Kidney (tissue), 2 donors: ENCODE data around the gene ZP3. TPM values are rescaled to one million over a fixed set of nuclear protein-coding genes. Genes with fewer than 3 reads are reported as not detected.

Source experiments
- polyA plus RNA-seq: library from polyadenylated mRNA; stranded (reverse); fragments of 350-450 nt; fragmentation: Illumina TruSeq; extraction: RNeasy Lipid Tissue Mini Kit (QIAGEN cat#74804); gene quantifications from one replicate; pipeline ENCODE4 v1.2.3, GENCODE V29; 2014; ENCODE audit warnings: low read depth, low replicate concordance; ENCODE audit not compliant: insufficient read depth
- total RNA-seq: library from RNA; stranded (reverse); fragmentation: NEBNext Ultra II Directional; extraction: Animal tissue kit (Norgen Biotek cat#: 25700); gene quantifications from one replicate; pipeline ENCODE4 v1.2.1, GENCODE V29; 2021
- donor health status: DM: yes; HTN: yes; CAD: no.

ZP3 gene
- total and polyA plus RNA-seq, 2 donors from 2014 or later, result 2.8 to 17.5 TPM

Other genes with a start within 250 kb of the ZP3 start
- gene SRRM3, start 223.1 kb upstream of the ZP3 start, total RNA-seq, result 1.0 TPM
- gene SRRM3, start 223.1 kb upstream of the ZP3 start, polyA plus RNA-seq, result 0.99 TPM
- gene HSPB1, start 122.3 kb upstream of the ZP3 start, total RNA-seq, result 1,012 TPM
- gene HSPB1, start 122.3 kb upstream of the ZP3 start, polyA plus RNA-seq, result 1,561 TPM
- 94.2 TPM for gene YWHAG, start 66.0 kb upstream of the ZP3 start, total RNA-seq
- gene YWHAG, start 66.0 kb upstream of the ZP3 start, polyA plus RNA-seq, result 45.4 TPM
- gene SSC4D, start 15.3 kb upstream of the ZP3 start, total RNA-seq, result 2.1 TPM
- 12.9 TPM for gene SSC4D, start 15.3 kb upstream of the ZP3 start, polyA plus RNA-seq
- gene DTX2, start 36.8 kb downstream of the ZP3 start, total RNA-seq, result 21.6 TPM
- 8.1 TPM for gene DTX2, start 36.8 kb downstream of the ZP3 start, polyA plus RNA-seq
- 1.9 TPM for gene UPK3B, start 85.6 kb downstream of the ZP3 start, total RNA-seq
- gene UPK3B, start 85.6 kb downstream of the ZP3 start, polyA plus RNA-seq, result 0.15 TPM
- gene SPDYE16, start 118.3 kb downstream of the ZP3 start, total RNA-seq, result 0.31 TPM
- not detected for gene SPDYE16, start 118.3 kb downstream of the ZP3 start, polyA plus RNA-seq
- gene POMZP3, start 202.3 kb downstream of the ZP3 start, total RNA-seq, result 23.5 TPM
- gene POMZP3, start 202.3 kb downstream of the ZP3 start, polyA plus RNA-seq, result 13.9 TPM